ENCODE measurements around the gene MOSMO. TPM values are rescaled to one million over a fixed set of nuclear protein-coding genes. Genes with fewer than 3 reads are reported as not detected.

Gene MOSMO
- total and polyA plus RNA-seq, 2 donors (not counting 3 experiments of a cell fraction or from before 2014, with no cell fraction given): 15.9 to 22.0 TPM

DNA sequence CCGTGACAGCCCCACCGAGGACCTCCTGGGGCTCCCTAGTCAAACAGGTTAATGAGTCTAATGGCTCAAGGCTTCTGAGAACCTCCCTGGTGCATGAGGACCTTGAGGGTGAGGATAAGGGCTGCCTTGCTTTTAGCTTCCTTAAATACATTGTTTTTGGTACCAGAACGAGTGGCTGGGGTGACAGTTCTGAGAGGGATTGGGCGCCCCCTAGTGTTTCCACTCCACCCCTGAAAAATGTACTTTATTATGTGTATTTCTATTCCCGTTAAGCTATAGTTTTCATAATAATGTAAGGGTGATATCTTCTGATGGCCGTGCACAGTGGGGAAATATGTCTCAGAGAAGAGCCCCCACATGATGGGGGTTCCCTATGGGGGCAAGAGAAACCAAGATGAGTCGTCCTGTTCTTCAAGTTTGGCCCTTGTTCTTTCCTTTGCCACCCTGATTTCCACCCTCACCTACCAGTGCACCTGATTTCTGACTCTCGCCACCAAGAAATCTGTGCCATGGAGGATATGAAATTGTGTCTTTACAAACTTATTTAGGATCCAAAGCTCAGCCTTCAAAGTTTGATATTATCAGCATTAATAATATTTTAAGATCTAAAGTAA lies 69.9 kb downstream of the MOSMO start:
- Histone ChIP-seq H3K27ac (ENCODE audit: insufficient read depth, low read depth, low read length) (no peak overlapping the region), H3K4me2 (ENCODE audit: insufficient read depth, low read length) (no peak overlapping the region), H3K9ac (replicated peaks; ENCODE audit: extremely low read depth, insufficient read depth, low read length) (no peak overlapping the region), H2AFZ (ENCODE audit: low read depth, low read length) (no peak overlapping the region), H3K9me3 (replicated peaks; ENCODE audit: control insufficient read depth, insufficient read depth, low read length) (no peaks in the 10 kb centered on the region), H4K20me1 (replicated peaks; ENCODE audit: control insufficient read depth, extremely low read depth, insufficient read depth, low read length) (no peaks in the 10 kb centered on the region), H3K4me1 (ENCODE audit: control insufficient read depth, extremely low read depth, insufficient read depth, low read length) (peaks cover 28% of the 10 kb centered on the region), H3K36me3 (ENCODE audit: control insufficient read depth in 2 of 2, extremely low read depth in 1 of 2, insufficient read depth in 2 of 2, low read length in 2 of 2) (no peaks in the 10 kb centered on the region), H3K4me3 (replicated peaks in 1 of 3; ENCODE audit: insufficient read depth in 1 of 3, low read depth in 1 of 3, low read length in 3 of 3) (no peak overlapping the region), H3K79me2 (ENCODE audit: control insufficient read depth, insufficient read depth, low read length) (peaks cover 26% of the 10 kb centered on the region), H3K27me3 (ENCODE audit: control insufficient read depth in 2 of 2, insufficient read depth in 2 of 2, low read length in 2 of 2) (no peaks in the 10 kb centered on the region), H3K9me1 (replicated peaks; ENCODE audit: control insufficient read depth, extremely low read depth, insufficient read depth, low read length) (no peaks in the 10 kb centered on the region)
- CTCF ChIA-PET: interaction anchor here (0.6 to 5.8 kb wide), 51 partner anchors 11 to 421 kb away, joined by 3 to 994 read pairs (median 7); partner anchors contain the start of genes MOSMO, PDZD9 and VWA3A
- TF ChIP-seq JUN (IDR thresholded peaks at IDR 0.05; ENCODE audit: borderline replicate concordance, insufficient read depth, insufficient read length, low read depth): no peak
- peak; percentile 76 to 77 for TF ChIP-seq CTCF (IDR thresholded peaks at IDR 0.05; ENCODE audit: extremely low read depth in 1 of 2, insufficient read depth in 1 of 2, low read depth in 1 of 2, low read length in 2 of 2)
- dilution Hi-C loops (cut with MboI; ENCODE audit: extremely low pct_ligation_motif_present, low sequenced_read_pairs): no loop called here
- peak; percentile 72 for DNase-seq (ENCODE audit: low read depth, low spot score)
- intact Hi-C loops (cut with micrococcal nuclease): loop anchor here (1.0 kb wide), 5 partner anchors 52 to 219 kb away; partner anchors contain the start of genes PDZD9, POLR3E and UQCRC2
- POLR2A ChIA-PET: interaction anchor here (0.7 to 2.2 kb wide), 3 partner anchors 70 to 76 kb away, joined by 3 to 12 read pairs (median 3); partner anchors contain the start of gene MOSMO
- FAIRE-seq: peak; percentile 81
- no TSS peak for BruUV-seq (replicated peaks)

GRCh38 chr16:22078656-22079055 lies 70.7 kb downstream of the MOSMO start:
- no peak for FAIRE-seq
- no peak overlapping the region for H3K4me3 ChIP-seq (replicated peaks in 1 of 3; ENCODE audit: insufficient read depth in 1 of 3, low read depth in 1 of 3, low read length in 3 of 3)
- ChIA-PET POLR2A (interaction anchor here (2.2 kb wide), 1 partner anchor 71 kb away, joined by 12 read pairs; the partner anchor contains the start of gene MOSMO), CTCF (interaction anchor here (1.6 to 5.8 kb wide), 14 partner anchors 11 to 128 kb away, joined by 6 to 994 read pairs (median 30); partner anchors contain the start of genes MOSMO and PDZD9)
- dilution Hi-C loops (cut with MboI; ENCODE audit: extremely low pct_ligation_motif_present, low sequenced_read_pairs): no loop called here
- no peak overlapping the region for H2AFZ ChIP-seq (ENCODE audit: low read depth, low read length)
- BruUV-seq (replicated peaks): no TSS peak
- no peak overlapping the region for H3K4me2 ChIP-seq (ENCODE audit: insufficient read depth, low read length)
- H3K9me1 ChIP-seq (replicated peaks; ENCODE audit: control insufficient read depth, extremely low read depth, insufficient read depth, low read length): no peaks in the 10 kb centered on the region
- TF ChIP-seq MYC (IDR thresholded peaks at IDR 0.05; ENCODE audit: low read depth, low read length): no peak
- no peak for TF ChIP-seq CTCF (IDR thresholded peaks at IDR 0.05; ENCODE audit: extremely low read depth in 1 of 2, insufficient read depth in 1 of 2, low read depth in 1 of 2, low read length in 2 of 2)
- H3K9me3 ChIP-seq (replicated peaks; ENCODE audit: control insufficient read depth, insufficient read depth, low read length): no peaks in the 10 kb centered on the region
- H3K4me1 ChIP-seq (ENCODE audit: control insufficient read depth, extremely low read depth, insufficient read depth, low read length): peaks cover 25% of the 10 kb centered on the region
- H4K20me1 ChIP-seq (replicated peaks; ENCODE audit: control insufficient read depth, extremely low read depth, insufficient read depth, low read length): no peaks in the 10 kb centered on the region
- H3K79me2 ChIP-seq (ENCODE audit: control insufficient read depth, insufficient read depth, low read length): peaks cover 18% of the 10 kb centered on the region
- H3K36me3 ChIP-seq (ENCODE audit: control insufficient read depth in 2 of 2, extremely low read depth in 1 of 2, insufficient read depth in 2 of 2, low read length in 2 of 2): no peaks in the 10 kb centered on the region
- no peak for DNase-seq (ENCODE audit: low read depth, low spot score)
- H3K27me3 ChIP-seq (ENCODE audit: control insufficient read depth in 2 of 2, insufficient read depth in 2 of 2, low read length in 2 of 2): no peaks in the 10 kb centered on the region
- no peak overlapping the region for H3K27ac ChIP-seq (ENCODE audit: insufficient read depth, low read depth, low read length)
- no peak overlapping the region for H3K9ac ChIP-seq (replicated peaks; ENCODE audit: extremely low read depth, insufficient read depth, low read length)
- intact Hi-C loops (cut with micrococcal nuclease): no loop called here

Measured in endothelial cell of umbilical vein (primary cell).